Small intestine (tissue), 16 donors: ENCODE results near the gene CD36. TPM values are rescaled to one million over a fixed set of nuclear protein-coding genes. Genes with fewer than 3 reads are reported as not detected.

Source experiments
- DNase-seq, 2 donors: peaks; one replicate each; pipeline versions ENCODE4 v3.0.0 to v3.0.0-alpha.2; 2013
- FAIRE-seq: peaks from 2 replicates; lab custom pipeline; 2012; peaks lifted over from hg19 to GRCh38; lab: Jason Lieb, UNC
- H3K27ac ChIP-seq, 3 donors: one replicate each; pipeline ENCODE4 v1.5.1; 2013; ENCODE audit warnings: low read length in 2 of 3, mild to moderate bottlenecking in 2 of 3, control low read depth in 1 of 3, inconsistent platforms in 1 of 3, low read depth in 1 of 3, moderate library complexity in 1 of 3
- H3K27me3 ChIP-seq, 3 donors: one replicate each; pipeline ENCODE4 v1.6.1; 2013; ENCODE audit warnings: low read length in 3 of 3, inconsistent platforms in 1 of 3; ENCODE audit not compliant: control insufficient read depth in 3 of 3, insufficient read depth in 3 of 3
- H3K36me3 ChIP-seq, 3 donors: one replicate each; pipeline ENCODE4 v1.6.1; 2013; ENCODE audit warnings: low read length in 3 of 3, inconsistent platforms in 1 of 3, low read depth in 1 of 3, mild to moderate bottlenecking in 1 of 3, moderate library complexity in 1 of 3; ENCODE audit not compliant: control insufficient read depth in 3 of 3, insufficient read depth in 2 of 3
- H3K4me1 ChIP-seq, 3 donors: one replicate each; pipeline ENCODE4 v1.6.1; 2013; ENCODE audit warnings: low read length in 2 of 3, inconsistent platforms in 1 of 3, low read depth in 1 of 3, mild to moderate bottlenecking in 1 of 3, moderate library complexity in 1 of 3; ENCODE audit not compliant: control insufficient read depth in 3 of 3, insufficient read depth in 2 of 3
- H3K4me3 ChIP-seq, 3 donors: one replicate each; pipeline ENCODE4 v1.5.1; 2013; ENCODE audit warnings: low read length in 3 of 3, control low read depth in 1 of 3, inconsistent platforms in 1 of 3, low read depth in 1 of 3, mild to moderate bottlenecking in 1 of 3, moderate library complexity in 1 of 3
- H3K9me3 ChIP-seq, 2 donors: one replicate each; pipeline ENCODE4 v1.6.1; 2013; ENCODE audit warnings: low read depth in 1 of 2, low read length in 1 of 2; ENCODE audit not compliant: control insufficient read depth in 2 of 2, insufficient read depth in 1 of 2
- WGBS, 3 donors: extraction: QIAGEN DNeasy Blood & Tissue Kit; methylation state at CpG; one replicate each; pipeline ENCODE4 v1.1.7; 2013; 5-methylcytosine and 5-hydroxymethylcytosine counted together
- long read RNA-seq, 10 donors: transcript quantifications; one replicate each; lab custom pipeline, GENCODE V29; 2026
- polyA plus RNA-seq, 4 donors: library from polyadenylated mRNA; stranded (reverse) in 3 of 4; unstranded in 1 of 4; fragments of 200-250 nt in 3 of 4; fragments of 120-200 nt in 1 of 4; gene quantifications; one replicate each; pipeline versions ENCODE4 v1.2.1 to v1.2.3, GENCODE V29; 2013
- donor health status: healthy with polysubstance abuse.
- donor health status: control.
- donor health status: control.
- donor health status: Bipolar disorder and iron deficiency.
- donor health status: healthy.

Gene CD36
- polyA plus RNA-seq = 10 to 100 TPM; 27.3 to 55.4 (median 42.6) TPM
- long read RNA-seq, donor 1, transcript CD36-201 (14 exons, 2,094 nt) = major isoform, 5 of 39 reads
- long read RNA-seq, donor 1, partial matches to known transcripts = 23 of 39 reads
- long read RNA-seq, donor 1, other reads (novel, unspliced or antisense) = 0 of 39 reads
- long read RNA-seq, donor 2, partial matches to known transcripts = 0 of 4 reads
- long read RNA-seq, donor 2, other reads (novel, unspliced or antisense) = 0 of 4 reads
- long read RNA-seq, donor 3, partial matches to known transcripts = 0 of 5 reads
- long read RNA-seq, donor 3, other reads (novel, unspliced or antisense) = 0 of 5 reads
- long read RNA-seq, donor 4 = 0 reads
- long read RNA-seq, donor 5, partial matches to known transcripts = 0 of 3 reads
- long read RNA-seq, donor 5, other reads (novel, unspliced or antisense) = 0 of 3 reads
- long read RNA-seq, donor 6, transcript CD36-204 (12 exons, 1,686 nt) = major isoform, 6 of 6 reads
- long read RNA-seq, donor 6, partial matches to known transcripts = 0 of 6 reads
- long read RNA-seq, donor 6, other reads (novel, unspliced or antisense) = 0 of 6 reads
- long read RNA-seq, donor 7, transcript CD36-204 (12 exons, 1,686 nt) = minor isoform, 43 of 226 reads
- long read RNA-seq, donor 7, transcript CD36-202 (14 exons, 1,942 nt) = major isoform, 45 of 226 reads
- long read RNA-seq, donor 7, transcript CD36-214 (15 exons, 2,298 nt) = minor isoform, 6 of 226 reads
- long read RNA-seq, donor 7, partial matches to known transcripts = 82 of 226 reads
- long read RNA-seq, donor 7, other reads (novel, unspliced or antisense) = 47 of 226 reads
- long read RNA-seq, donor 8, transcript CD36-202 (14 exons, 1,942 nt) = major isoform, 5 of 5 reads
- long read RNA-seq, donor 8, partial matches to known transcripts = 0 of 5 reads
- long read RNA-seq, donor 8, other reads (novel, unspliced or antisense) = 0 of 5 reads
- long read RNA-seq, donor 9, partial matches to known transcripts = 0 of 4 reads
- long read RNA-seq, donor 9, other reads (novel, unspliced or antisense) = 0 of 4 reads
- long read RNA-seq, donor 10, transcript CD36-202 (14 exons, 1,942 nt) = major isoform, 7 of 20 reads
- long read RNA-seq, donor 10, partial matches to known transcripts = 10 of 20 reads
- long read RNA-seq, donor 10, other reads (novel, unspliced or antisense) = 0 of 20 reads

DNA sequence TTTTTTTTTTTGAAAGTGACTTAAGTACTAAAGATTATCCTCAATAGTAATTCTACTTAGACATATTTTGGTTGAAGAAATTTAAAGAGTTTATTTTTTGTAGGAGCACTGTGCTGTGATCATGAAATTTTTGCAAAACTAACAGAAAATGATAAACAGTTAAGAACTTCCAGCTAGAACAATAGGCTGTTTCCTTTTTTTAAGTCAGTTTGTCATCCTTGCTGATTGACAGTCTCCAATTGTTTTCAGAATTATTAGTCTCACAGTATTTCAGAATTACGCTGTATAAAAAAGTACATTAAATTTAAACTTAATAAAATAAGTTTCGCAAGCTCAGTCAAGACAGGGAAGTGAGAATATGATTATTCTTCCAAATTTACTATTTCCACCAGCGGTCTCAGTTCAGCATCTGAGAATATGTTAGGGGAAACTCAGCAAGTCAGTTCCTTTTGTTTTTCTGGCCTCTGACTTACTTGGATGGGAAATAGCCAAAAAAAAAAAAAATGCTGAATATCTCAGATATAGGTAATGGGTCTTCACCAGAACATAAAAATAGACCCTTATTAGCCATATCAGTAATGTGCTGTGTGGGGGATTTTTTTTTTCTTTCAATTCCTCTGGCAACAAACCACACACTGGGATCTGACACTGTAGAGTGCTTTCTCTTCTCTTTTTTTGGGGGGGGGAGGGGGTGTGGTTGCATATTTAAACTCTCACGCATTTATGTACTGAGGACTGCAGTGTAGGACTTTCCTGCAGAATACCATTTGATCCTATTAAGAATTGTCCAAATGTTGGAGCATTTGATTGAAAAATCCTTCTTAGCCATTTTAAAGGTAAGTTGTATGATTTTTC, at the start of gene CD36:
CD36 (plus strand) TSS at position 732 of the 855 bp plus-strand sequence. CDS start 8,099 bp downstream, outside the sequence.
- Histone ChIP-seq H3K36me3 (no peaks in the 10 kb centered on the region), H3K27ac (no peak within 1 kb of the TSS), H3K4me3 (no peak within 1 kb of the TSS), H3K27me3 (no peaks in the 10 kb centered on the region), H3K4me1 (peaks cover 0 to 3% (median 0%) of the 10 kb centered on the region in 3 donors), H3K9me3 (no peaks in the 10 kb centered on the region)
- WGBS, 3 donors = 76 to 92% (median 82%) methylated on average over 4 of the region's 4 CpGs
- peak in 1 of 2 donors; percentile 9 for DNase-seq
- FAIRE-seq = no peak

DNA sequence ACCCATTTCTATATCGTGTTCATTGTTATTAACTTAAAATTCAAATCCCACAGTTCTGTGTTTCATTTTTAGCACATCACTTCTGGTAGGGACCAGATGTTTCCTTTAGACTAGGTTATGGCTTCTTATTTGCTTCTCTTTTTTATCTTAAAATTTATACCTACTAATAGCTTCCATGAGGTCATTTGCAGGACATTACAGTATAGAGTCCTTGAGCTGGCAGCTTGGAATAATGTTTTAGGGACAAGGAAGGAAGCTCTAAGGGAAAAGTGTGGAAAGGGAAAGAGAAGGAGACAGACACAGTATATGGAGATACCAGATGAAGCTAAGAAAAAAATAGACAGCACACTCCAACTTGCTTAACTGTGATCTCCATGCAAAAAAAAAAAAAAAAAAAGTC, 48.8 kb upstream of the CD36 start:
- Histone ChIP-seq H3K27ac (no peak overlapping the region), H3K4me3 (no peak overlapping the region), H3K4me1 (no peaks in the 10 kb centered on the region), H3K36me3 (no peaks in the 10 kb centered on the region), H3K9me3 (no peaks in the 10 kb centered on the region), H3K27me3 (no peaks in the 10 kb centered on the region)
- no peak for DNase-seq
- 39 to 76% (median 57%) methylated on average over 1 of the region's 1 CpG for WGBS, 3 donors
- FAIRE-seq = no peak

DNA sequence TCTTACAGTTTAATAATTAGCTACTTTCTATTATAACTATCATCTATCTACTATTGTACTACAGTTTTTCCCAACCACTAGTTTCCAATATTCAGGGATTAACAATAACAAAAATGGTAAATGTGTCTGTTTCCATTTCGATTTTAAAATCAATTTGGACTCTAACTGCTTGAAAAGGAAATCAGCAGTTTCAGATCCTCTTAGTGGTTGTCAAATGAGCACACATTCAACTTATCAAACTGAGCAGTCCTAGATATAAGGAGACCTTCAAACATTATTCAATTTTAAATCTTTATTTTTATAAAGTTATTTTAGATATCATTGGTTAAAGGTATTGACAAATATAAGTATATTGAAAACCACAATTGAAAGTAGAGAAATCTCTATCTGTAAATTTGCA, 46.8 kb upstream of the CD36 start:
- WGBS, 3 donors = 57 to 75% (median 61%) methylated on average over 1 of the region's 1 CpG
- Histone ChIP-seq H3K36me3 (no peaks in the 10 kb centered on the region), H3K4me1 (no peaks in the 10 kb centered on the region), H3K4me3 (no peak overlapping the region), H3K9me3 (no peaks in the 10 kb centered on the region), H3K27me3 (no peaks in the 10 kb centered on the region), H3K27ac (no peak overlapping the region)
- DNase-seq = no peak
- no peak for FAIRE-seq

- Histone ChIP-seq H3K27ac (no peak overlapping the region), H3K4me3 (no peak overlapping the region), H3K27me3 (no peaks in the 10 kb centered on the region), H3K9me3 (no peaks in the 10 kb centered on the region), H3K4me1 (no peaks in the 10 kb centered on the region), H3K36me3 (no peaks in the 10 kb centered on the region)
- no peak for DNase-seq
- no peak for FAIRE-seq
- 85 to 88% (median 86%) methylated on average over 7 of the region's 7 CpGs for WGBS, 3 donors
These were observed 44.4 kb upstream of the CD36 start for GRCh38 chr7:80593869-80594586.

DNA sequence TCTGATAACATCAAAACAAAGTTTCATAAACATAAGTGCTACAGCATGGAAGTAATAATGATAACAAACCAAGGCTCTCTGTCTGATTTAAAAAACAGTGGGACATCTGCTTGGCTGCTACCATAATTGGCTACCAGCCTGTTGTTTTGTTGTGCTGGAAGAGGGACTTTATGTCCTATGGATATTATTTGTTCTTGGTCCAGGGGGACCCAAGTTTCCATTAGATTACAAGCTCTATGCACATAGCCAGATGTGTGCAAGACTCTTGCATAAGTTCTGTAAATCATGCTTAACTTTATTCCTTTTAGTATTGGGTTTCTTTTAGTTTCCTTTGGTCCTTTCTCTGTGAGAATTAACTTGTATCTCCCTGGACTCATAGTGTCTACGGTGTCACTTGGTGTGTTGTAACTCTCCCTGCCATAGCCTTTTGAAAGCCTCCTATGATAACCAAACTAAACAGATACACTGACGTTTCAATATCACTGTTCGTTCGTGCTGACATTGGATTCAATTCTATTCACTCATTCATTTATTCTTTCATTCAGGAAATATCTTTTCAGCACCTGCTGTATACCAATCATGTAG, 41.4 kb upstream of the CD36 start:
- 82 to 92% (median 85%) methylated on average over 4 of the region's 4 CpGs for WGBS, 3 donors
- Histone ChIP-seq H3K4me1 (peaks cover 0 to 3% (median 0%) of the 10 kb centered on the region in 3 donors), H3K36me3 (no peaks in the 10 kb centered on the region), H3K27ac (no peak overlapping the region), H3K9me3 (no peaks in the 10 kb centered on the region), H3K27me3 (no peaks in the 10 kb centered on the region), H3K4me3 (no peak overlapping the region)
- no peak for FAIRE-seq
- no peak for DNase-seq

DNA sequence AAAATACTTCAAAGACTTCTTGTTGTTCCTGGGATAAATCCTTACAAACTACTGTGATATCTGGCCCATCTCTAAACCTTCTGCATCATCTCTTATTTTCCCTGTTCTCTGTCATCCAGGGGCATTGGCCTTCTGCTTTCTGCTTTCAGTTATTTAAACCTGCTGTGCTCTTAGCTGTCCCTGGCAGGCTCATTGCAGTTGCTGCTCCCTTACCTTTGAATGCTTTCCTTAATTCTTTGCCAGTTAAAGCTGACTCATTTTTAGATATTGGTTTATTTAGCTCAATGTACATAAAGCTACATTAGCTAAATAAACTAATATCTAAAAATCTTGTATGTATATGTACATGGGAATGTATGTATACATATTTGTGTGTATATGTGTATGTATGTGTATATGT, 40.6 kb upstream of the CD36 start:
- Histone ChIP-seq H3K4me3 (no peak overlapping the region), H3K27me3 (no peaks in the 10 kb centered on the region), H3K9me3 (no peaks in the 10 kb centered on the region), H3K4me1 (peaks cover 0 to 3% (median 0%) of the 10 kb centered on the region in 3 donors), H3K27ac (no peak overlapping the region), H3K36me3 (no peaks in the 10 kb centered on the region)
- FAIRE-seq (no peak), DNase-seq (no peak)

DNA sequence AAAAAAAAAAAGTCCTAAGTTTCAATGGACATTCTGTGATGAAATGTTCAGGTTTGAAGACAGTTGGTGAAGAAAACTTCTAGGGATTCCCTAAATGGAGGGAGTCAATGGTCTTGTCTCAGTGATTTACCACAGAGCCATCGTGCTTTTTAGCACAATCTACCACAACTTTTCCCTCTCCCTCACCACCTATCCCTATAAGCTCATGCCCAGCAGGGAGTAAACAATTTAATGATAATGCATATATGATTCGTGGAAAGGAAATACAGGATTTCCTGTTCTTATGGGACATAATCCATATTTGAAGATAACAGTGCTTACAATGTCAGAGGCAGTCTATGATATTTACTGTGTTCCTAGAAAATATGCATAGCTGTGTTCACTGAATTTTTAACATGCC, 38.4 kb upstream of the CD36 start:
- H3K27ac ChIP-seq = no peak overlapping the region
- no peak for FAIRE-seq
- no peaks in the 10 kb centered on the region for H3K27me3 ChIP-seq
- no peaks in the 10 kb centered on the region for H3K36me3 ChIP-seq
- H3K9me3 ChIP-seq = no peaks in the 10 kb centered on the region
- no peak overlapping the region for H3K4me3 ChIP-seq
- WGBS, 3 donors = 12 to 48% (median 40%) methylated on average over 2 of the region's 2 CpGs
- H3K4me1 ChIP-seq = peaks cover 0 to 3% (median 0%) of the 10 kb centered on the region in 3 donors
- no peak for DNase-seq
